Measurements from ENCODE around the gene LYZL4. TPM values are rescaled to one million over a fixed set of nuclear protein-coding genes. Genes with fewer than 3 reads are reported as not detected.

The LYZL4 gene
- total and polyA plus RNA-seq, 8 donors, result not detected

GRCh38 chr3:42438758-42439157 is 28.3 kb upstream of the LYZL4 start:
- peaks cover 0 to 6% of the 10 kb centered on the region in 2 donors for H3K27me3 ChIP-seq
- DNase-seq, result no peak
- intact Hi-C loops (cut with DNase I), result no loop called here
- no peak overlapping the region for H3K4me3 ChIP-seq
- H3K4me1 ChIP-seq, result no peaks in the 10 kb centered on the region
- no peaks in the 10 kb centered on the region for H3K36me3 ChIP-seq
- no peak overlapping the region for H3K27ac ChIP-seq
- TF ChIP-seq CTCF (IDR thresholded peaks at IDR 0.05), result no peak
- H3K9me3 ChIP-seq, result no peaks in the 10 kb centered on the region
- ATAC-seq, result no peak

- Histone ChIP-seq H3K27me3 (peaks cover 0 to 6% of the 10 kb centered on the region in 2 donors), H3K36me3 (no peaks in the 10 kb centered on the region), H3K9me3 (no peaks in the 10 kb centered on the region), H3K4me3 (no peak overlapping the region), H3K27ac (no peak overlapping the region), H3K4me1 (no peaks in the 10 kb centered on the region)
- no peak for DNase-seq
- TF ChIP-seq CTCF (IDR thresholded peaks at IDR 0.05), result no peak
- no peak for ATAC-seq
- intact Hi-C loops (cut with DNase I), result no loop called here
Observed at GRCh38 chr3:42438193-42438592, 27.8 kb upstream of the LYZL4 start.

GRCh38 chr3:42434777-42435380 is 24.5 kb upstream of the LYZL4 start:
- Histone ChIP-seq H3K4me3 (no peak overlapping the region), H3K4me1 (no peaks in the 10 kb centered on the region), H3K9me3 (peaks cover 0 to 10% of the 10 kb centered on the region in 2 donors), H3K27ac (no peak overlapping the region), H3K27me3 (no peaks in the 10 kb centered on the region), H3K36me3 (no peaks in the 10 kb centered on the region)
- DNase-seq (no peak), ATAC-seq (no peak)
- intact Hi-C loops (cut with DNase I), result no loop called here
- no peak for TF ChIP-seq CTCF (IDR thresholded peaks at IDR 0.05)

GRCh38 chr3:42432485-42432884 is 22.1 kb upstream of the LYZL4 start:
- Histone ChIP-seq H3K36me3 (no peaks in the 10 kb centered on the region), H3K4me1 (no peaks in the 10 kb centered on the region), H3K4me3 (no peak overlapping the region), H3K27ac (no peak overlapping the region), H3K9me3 (peaks cover 0 to 10% of the 10 kb centered on the region in 2 donors), H3K27me3 (no peaks in the 10 kb centered on the region)
- no peak for TF ChIP-seq CTCF (IDR thresholded peaks at IDR 0.05)
- intact Hi-C loops (cut with DNase I), result no loop called here
- ATAC-seq (no peak), DNase-seq (no peak)

- H3K4me1 ChIP-seq, result no peaks in the 10 kb centered on the region
- no peak overlapping the region for H3K27ac ChIP-seq
- intact Hi-C loops (cut with DNase I), result no loop called here
- no peak for ATAC-seq
- no peak overlapping the region for H3K4me3 ChIP-seq
- TF ChIP-seq CTCF (IDR thresholded peaks at IDR 0.05), result no peak
- DNase-seq, result no peak
- H3K9me3 ChIP-seq, result peaks cover 0 to 10% of the 10 kb centered on the region in 2 donors
- H3K27me3 ChIP-seq, result no peaks in the 10 kb centered on the region
- H3K36me3 ChIP-seq, result no peaks in the 10 kb centered on the region
Observed at GRCh38 chr3:42430781-42431532, 20.5 kb upstream of the LYZL4 start.

Data from left lung (tissue), 10 donors.